ENCODE data around the gene SLC13A3.

DNA sequence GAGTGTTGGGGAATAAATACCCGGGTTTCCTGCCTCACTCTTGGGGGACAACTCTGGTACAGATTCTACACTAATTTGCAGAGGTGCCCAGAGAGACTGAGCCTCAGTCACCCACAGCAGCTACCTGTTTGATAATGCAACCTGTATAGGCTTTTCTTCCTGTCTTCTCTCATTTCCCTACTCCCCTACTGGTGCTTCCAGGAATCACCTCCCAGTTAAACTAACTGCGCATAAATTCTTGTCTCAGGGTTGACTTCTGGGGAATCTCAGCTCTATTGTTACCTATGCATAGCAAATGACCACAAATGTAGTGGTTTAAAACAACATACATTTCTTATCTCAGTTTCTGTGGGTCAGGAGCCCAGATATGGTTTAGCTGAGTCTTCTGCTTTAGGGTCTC lies 112.1 kb downstream of the SLC13A3 start:
- TF ChIP-seq MYC (IDR thresholded peaks at IDR 0.05; ENCODE audit: low read depth, low read length) (no peak), POLR2A (IDR thresholded peaks at IDR 0.05; ENCODE audit: extremely low read depth, insufficient read length) (no peak)
- TF ChIP-seq, protein P1, sequence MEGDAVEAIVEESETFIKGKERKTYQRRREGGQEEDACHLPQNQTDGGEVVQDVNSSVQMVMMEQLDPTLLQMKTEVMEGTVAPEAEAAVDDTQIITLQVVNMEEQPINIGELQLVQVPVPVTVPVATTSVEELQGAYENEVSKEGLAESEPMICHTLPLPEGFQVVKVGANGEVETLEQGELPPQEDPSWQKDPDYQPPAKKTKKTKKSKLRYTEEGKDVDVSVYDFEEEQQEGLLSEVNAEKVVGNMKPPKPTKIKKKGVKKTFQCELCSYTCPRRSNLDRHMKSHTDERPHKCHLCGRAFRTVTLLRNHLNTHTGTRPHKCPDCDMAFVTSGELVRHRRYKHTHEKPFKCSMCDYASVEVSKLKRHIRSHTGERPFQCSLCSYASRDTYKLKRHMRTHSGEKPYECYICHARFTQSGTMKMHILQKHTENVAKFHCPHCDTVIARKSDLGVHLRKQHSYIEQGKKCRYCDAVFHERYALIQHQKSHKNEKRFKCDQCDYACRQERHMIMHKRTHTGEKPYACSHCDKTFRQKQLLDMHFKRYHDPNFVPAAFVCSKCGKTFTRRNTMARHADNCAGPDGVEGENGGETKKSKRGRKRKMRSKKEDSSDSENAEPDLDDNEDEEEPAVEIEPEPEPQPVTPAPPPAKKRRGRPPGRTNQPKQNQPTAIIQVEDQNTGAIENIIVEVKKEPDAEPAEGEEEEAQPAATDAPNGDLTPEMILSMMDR (IDR thresholded peaks at IDR 0.05; ENCODE audit: low read depth, low read length), result no peak
- TF ChIP-seq, protein P2, sequence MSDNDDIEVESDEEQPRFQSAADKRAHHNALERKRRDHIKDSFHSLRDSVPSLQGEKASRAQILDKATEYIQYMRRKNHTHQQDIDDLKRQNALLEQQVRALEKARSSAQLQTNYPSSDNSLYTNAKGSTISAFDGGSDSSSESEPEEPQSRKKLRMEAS (IDR thresholded peaks at IDR 0.05; ENCODE audit: low read depth, low read length), result no peak

All from NB4 (cell line).